Panc1 (cell line): ENCODE measurements around the gene MATCAP1.

Source experiments
- POLR2AphosphoS5 ChIP-seq: IDR thresholded peaks from 2 replicates; pipeline ENCODE4 v1.6.1; 2012; ENCODE audit warnings: mild to moderate bottlenecking, low read depth, low read length, moderate library complexity
- REST ChIP-seq, 2 experiments: IDR thresholded peaks; 2 replicates each; pipeline ENCODE4 v1.6.1; 2011 to 2012; ENCODE audit warnings: low read depth in 2 of 2, control low read depth in 1 of 2, low read length in 1 of 2, mild to moderate bottlenecking in 1 of 2, moderate library complexity in 1 of 2; ENCODE audit not compliant: insufficient read depth in 1 of 2
- SIN3A ChIP-seq: IDR thresholded peaks from 2 replicates; pipeline ENCODE4 v1.6.1; 2012; ENCODE audit warnings: low read depth, mild to moderate bottlenecking, low read length, moderate library complexity, borderline replicate concordance; ENCODE audit not compliant: insufficient read depth
- TCF7L2 ChIP-seq: IDR thresholded peaks from 2 replicates; pipeline ENCODE4 v1.6.1; 2011; ENCODE audit warnings: mild to moderate bottlenecking, low read depth, low read length, inconsistent platforms
- TF ChIP-seq, protein P1 (sequence below): fragments of 450-650 bp; IDR thresholded peaks from 2 replicates; pipeline ENCODE4 v1.5.1; 2017; ENCODE audit warnings: mild to moderate bottlenecking

DNA sequence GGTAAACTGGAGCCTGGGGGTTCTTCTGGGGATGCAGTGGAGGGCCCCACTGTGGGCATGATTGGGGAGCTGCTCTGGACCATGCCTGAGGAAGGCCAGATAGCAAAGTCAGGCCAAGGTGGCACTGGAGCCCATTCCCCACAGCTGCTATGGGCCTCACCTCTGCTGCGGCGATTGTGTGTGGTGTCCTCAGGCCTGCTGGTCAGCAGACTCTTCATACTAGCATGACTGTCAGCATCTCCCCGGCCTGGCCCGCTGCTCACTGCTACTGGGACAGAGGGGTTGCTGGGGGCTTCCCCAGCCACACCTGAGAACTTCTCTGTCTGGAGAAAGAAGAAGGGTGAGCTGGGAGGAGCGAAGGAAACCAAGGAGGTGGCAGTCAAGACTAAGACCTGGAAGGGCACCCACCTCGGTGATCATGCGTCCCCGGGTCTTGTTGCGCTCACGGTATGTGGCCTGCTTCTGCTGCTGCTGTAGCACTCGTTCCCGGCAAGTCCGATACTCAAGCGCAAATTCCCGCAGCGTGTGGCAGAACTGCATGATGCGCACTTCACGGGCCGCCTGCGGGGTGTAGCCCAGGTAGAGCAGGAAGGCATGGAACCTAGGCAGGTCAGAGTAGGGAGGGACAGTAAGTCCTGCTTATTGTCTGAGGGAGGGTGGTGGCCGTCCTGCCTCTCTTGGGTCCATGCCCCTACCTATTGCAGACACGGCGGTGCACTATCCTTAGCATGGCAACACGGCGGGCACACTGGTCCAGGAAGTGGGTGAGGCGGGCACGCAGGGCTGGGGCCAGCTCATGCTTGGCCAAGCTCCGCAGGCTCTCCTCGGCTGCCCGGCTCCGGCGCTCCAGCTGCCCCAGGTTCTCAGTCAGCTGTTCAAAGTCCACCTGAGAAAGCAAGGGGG lies 46.4 kb upstream of the MATCAP1 start:
- TF ChIP-seq, protein P1, sequence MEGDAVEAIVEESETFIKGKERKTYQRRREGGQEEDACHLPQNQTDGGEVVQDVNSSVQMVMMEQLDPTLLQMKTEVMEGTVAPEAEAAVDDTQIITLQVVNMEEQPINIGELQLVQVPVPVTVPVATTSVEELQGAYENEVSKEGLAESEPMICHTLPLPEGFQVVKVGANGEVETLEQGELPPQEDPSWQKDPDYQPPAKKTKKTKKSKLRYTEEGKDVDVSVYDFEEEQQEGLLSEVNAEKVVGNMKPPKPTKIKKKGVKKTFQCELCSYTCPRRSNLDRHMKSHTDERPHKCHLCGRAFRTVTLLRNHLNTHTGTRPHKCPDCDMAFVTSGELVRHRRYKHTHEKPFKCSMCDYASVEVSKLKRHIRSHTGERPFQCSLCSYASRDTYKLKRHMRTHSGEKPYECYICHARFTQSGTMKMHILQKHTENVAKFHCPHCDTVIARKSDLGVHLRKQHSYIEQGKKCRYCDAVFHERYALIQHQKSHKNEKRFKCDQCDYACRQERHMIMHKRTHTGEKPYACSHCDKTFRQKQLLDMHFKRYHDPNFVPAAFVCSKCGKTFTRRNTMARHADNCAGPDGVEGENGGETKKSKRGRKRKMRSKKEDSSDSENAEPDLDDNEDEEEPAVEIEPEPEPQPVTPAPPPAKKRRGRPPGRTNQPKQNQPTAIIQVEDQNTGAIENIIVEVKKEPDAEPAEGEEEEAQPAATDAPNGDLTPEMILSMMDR: no peak
- TF ChIP-seq POLR2AphosphoS5 (no peak), REST (IDR thresholded peaks at IDR 0.05; ENCODE audit: insufficient read depth in 1 of 2, low read depth in 2 of 2, low read length in 1 of 2) (no peak), SIN3A (no peak), TCF7L2 (no peak)
